Measurements from ENCODE around the gene TMEM198.

The TMEM198 gene

DNA sequence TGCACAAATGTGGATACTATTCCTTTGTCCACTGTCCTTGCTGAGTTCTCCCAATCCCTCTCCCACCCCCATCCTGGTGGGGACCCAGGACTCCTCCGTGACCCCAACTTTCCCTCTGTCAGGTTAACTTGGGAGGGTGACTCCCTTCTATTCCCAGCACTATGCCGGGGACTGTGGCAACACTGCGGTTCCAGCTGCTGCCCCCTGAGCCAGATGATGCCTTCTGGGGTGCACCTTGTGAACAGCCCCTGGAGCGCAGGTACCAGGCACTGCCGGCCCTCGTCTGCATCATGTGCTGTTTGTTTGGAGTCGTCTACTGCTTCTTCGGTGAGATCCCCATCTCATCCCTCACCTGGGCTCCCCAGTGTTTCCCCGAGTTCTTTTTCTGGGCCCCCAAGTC is 739 bp downstream of the TMEM198 start:
- DNase-seq (ENCODE audit: low read depth in 2 of 2) = no peak

DNA sequence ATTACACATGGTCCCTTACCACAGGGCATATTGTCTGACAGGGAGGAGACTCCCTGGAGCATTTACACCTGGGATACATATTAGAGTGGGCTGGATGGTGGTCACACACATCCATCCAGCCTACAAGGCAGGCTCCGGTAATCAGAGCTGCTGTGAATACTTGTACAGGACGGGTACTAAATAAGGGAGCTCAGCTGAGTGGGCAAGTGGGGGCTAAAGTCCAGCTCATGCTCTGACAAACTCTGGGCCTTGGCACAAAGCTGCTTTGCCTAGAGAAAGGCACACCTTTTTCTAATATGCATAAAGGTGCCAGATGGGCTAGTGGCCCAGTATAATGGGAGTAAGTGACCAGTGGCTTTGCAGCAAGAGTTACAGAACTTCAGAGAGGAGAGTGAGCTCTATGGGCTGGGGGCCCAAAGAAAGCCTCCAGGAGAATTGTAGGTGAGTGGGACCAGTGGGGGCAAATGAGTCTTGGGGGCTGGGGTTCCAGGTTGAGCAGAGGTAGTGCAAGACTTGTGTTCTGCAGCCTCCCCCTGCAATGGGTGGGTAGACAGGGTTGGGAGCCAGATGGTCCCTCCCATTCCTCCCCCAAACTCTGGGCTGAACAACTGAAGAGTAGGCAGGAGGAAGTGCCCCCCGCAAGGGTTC is 1.6 kb downstream of the TMEM198 start:
- no peak for DNase-seq (ENCODE audit: low read depth in 2 of 2)

DNA sequence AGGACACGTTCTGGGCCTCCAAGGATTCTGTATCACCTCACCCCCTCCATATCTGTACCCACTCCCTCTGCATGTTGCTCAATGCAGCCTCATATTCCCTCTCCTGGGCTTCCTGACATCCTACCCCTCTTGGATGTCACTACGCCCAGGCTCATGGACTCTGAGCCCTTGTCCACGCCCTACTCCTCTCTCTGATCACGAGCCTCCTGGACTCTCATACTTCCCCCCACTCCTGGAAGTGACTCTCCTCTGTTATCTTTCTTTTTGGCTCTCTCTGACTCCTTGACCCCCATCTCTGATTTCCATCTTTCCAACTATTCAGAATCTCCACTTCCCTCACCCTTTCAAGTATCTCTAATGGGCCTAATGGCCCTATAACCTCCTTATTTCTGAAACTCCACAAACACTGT is 2.1 kb downstream of the TMEM198 start:
- DNase-seq (ENCODE audit: low read depth in 2 of 2) = no peak

DNA sequence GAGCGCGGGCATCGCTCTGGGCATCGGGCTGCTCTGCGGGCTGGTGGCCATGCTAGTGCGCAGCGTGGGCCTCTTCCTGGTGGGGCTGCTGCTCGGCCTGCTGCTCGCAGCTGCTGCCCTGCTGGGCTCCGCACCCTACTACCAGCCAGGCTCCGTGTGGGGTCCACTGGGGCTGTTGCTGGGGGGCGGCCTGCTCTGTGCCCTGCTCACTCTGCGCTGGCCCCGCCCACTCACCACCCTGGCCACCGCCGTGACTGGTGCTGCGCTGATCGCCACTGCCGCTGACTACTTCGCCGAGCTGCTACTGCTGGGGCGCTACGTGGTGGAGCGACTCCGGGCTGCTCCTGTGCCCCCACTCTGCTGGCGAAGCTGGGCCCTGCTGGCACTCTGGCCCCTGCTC is 3.8 kb downstream of the TMEM198 start:
- DNase-seq (ENCODE audit: low read depth in 2 of 2) = no peak

DNA sequence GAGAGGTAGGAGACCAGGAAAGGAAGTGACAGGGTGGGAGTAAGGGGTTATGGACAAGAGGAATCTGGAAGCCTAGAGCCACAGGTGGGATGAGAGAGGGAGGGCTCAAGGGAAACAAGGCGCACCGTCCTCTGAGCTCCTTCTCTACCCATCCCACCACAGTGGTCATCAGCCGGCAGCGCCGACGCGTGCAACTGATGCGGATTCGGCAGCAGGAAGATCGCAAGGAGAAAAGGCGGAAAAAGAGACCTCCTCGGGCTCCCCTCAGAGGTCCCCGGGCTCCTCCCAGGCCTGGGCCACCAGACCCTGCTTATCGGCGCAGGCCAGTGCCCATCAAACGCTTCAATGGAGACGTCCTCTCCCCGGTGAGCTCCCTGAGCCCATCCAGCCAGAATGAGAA is 5.2 kb downstream of the TMEM198 start:
- DNase-seq (ENCODE audit: low read depth in 2 of 2) = no peak

DNA sequence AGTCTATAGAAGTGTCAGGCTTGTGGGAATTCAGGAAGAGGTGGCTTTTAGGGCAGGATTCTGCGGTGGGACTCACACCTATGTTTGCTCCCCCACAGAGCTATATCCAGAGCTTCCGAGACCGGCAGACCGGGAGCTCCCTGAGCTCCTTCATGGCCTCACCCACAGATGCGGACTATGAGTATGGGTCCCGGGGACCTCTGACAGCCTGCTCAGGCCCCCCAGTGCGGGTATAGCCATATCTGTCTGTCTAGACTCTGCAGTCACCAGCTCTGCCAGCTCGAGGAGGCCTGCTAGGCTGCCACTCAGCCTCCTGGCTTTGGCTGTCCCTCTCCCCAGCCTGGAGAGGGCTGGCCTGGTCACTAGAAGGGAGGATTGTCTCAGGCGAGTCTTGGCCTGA is 5.8 kb downstream of the TMEM198 start:
- DNase-seq (ENCODE audit: low read depth in 2 of 2) = no peak

DNA sequence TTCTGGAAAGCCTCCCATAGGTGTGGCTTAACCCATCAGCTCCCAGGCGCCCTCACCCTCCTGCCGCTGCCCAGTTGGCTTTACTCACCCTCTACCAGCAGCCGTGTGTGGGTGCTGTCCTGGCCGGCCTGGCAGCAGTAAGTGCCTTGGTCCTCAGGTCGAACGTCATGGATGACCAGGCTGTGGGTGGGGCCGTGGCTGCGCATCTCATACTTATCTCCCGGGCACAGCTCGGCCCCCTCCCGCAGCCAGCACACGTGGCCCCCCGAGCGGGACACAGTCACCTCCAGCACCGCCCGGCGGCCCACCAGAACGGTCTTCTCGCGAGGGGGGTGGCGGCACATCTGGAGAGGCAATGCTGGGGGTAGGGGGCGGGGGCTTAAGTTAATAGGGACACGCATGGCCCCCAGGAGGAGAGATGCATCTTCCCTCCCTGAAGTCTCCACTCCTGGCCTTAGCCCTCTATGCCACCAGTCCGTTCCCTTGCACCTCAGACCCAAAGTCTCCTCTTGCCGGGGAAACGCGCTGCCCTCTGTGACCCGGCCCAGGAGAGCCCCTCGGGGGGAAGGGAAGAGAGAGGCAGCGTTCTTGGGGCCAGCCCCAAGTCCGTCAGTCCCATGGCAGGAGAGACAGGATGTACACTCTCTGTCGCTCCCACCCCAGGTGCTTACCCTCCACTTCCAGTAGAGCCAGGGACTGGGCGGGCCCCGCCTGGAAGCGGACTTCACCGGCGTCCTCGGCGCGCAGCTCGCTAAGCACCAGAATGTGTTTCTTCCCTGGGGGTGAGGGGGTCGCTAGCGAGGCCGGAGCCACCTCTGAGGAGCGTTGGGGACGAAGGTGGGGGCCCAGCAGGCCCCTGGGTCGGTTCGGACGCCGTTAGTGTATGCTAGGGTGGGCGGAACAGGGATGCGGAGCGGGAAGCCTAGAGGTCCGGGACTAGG is 7.9 kb downstream of the TMEM198 start:
- no peak for DNase-seq (ENCODE audit: low read depth in 2 of 2)

DNA sequence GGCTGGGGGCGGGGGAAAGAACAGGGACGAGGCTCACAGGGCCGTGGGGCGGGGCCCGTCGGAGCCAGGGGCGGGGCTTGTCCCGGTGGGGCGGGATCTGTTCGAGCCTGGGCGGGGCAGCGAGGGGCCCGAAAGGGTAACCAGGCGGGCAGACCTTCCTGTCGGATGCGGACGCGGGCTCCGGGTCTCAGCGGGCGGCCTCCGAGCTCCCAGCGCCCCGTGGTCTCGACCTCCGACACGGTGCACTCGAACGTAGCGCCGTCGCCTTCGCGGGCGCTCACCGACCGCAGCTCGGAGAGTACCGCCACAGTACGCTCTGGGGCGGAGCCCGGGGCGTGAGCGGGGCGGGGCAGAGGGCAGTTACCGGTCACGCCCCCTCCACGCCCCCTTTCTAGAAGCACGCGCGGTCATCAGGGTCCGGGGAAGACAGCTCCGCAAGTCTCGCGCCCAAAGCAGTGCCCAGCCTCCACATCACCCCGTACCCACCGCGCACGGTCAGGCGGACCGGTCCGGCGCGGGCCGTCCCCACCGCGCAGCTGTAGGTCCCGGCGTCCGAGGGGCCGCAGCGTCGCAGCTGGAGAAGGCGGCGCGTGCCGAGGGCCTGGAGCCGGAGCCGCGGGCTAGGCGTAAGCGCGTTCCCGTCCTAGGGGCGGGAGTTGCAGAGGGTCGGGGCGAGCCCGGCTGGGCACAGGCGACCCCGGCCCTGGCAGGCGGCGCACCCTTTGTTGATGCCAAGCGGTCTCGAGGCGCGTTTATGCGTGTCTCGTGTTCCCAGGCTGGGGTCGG is 8.7 kb downstream of the TMEM198 start:
- peak; percentile 48 to 57 for DNase-seq (ENCODE audit: low read depth in 2 of 2)

DNA sequence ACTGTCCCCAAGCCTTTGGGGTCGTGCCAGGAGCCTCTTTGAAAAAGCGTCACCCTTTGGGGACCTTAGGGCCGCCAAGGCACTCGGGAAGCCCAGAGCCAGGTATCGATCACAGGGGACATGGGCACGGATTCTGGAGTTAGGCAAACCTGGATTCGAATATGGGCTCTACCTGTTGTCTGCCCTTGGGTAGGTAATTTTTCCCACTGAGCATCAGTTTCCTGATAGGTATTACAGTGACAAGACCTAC is 9.3 kb downstream of the TMEM198 start:
- DNase-seq (ENCODE audit: low read depth in 2 of 2) = no peak

DNA sequence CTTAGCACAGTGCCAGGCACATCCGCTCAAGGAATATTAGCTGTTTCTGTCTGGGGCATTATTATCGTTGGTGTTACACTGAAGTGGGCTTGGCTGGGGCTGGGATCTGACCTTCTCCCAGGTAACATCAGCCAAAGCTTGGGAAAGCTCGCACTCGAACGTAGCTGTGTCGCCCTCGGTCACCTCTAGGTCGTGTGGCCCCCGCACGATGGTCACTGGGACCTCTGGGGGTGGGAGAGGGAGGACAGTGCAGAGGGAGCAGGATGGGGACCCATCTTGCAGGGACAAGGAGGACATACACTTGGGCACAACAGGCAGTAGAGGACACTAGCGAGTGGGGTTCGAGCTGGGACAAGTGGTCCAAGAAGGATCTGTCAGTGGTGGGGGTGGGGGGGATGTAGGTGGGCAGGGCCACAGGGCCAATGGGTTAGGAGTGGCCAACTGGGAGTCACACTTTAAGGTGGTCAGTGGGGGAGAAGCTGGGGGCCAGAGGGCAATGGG is 9.7 kb downstream of the TMEM198 start:
- no peak for DNase-seq (ENCODE audit: low read depth in 2 of 2)

DNA sequence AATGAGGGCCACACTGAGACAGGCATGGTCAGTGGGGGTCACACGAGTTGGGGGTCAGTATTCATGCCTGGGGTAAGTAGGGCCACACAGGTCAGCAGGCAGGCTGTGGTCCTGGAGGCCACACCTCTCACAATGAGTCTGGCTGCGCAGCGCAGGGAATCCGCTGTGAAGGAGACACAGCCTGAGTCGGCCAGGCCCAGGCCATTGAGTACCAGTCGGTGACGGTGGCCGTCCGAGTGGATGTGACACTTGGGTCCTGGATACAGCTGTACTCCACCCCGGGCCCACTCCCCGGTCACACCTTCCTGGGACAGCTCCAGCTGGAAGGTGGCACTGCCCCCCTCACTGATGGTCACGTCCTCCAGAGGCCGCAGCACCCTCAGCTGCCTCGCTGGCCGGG is 10.5 kb downstream of the TMEM198 start:
- no peak for DNase-seq (ENCODE audit: low read depth in 2 of 2)

DNA sequence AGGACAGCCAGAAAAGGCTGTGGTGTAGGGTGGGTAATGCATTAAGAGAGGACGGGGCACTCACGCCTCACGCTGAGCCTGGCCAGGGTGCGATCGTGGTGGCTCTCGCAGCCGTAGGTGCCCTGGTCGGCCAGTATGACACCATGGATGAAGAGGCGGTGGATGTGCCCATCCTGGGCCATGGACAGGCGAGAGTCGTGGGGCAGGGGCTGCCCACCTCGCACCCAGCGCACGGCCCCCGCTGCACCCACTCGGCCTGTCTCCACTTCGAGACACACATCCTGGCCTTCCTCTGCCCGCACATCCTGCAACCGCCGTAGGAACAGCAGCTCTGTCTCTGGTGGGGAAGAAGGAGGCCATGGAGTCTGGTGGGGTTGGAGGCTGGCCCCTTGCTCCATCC is 12.1 kb downstream of the TMEM198 start:
- no peak for DNase-seq (ENCODE audit: low read depth in 2 of 2)

DNA sequence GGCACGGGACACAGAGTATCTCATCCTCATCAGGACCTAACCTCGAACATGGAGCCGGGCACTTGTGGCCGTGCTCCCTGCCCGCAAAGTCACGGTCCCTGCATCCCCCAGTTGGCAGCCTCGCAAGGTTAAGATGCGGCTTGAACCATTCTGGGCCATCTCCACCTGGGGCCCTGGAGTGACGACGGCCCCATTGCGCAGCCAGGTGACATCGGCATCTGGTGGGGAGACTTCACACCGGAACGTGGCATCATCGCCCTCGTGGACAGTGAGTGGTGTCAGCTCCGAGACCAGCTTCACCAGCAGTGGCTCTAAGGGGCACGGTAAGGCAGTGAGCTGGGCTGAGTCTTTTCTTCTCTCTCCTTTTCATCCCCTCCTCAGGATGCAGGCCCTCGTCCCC is 12.6 kb downstream of the TMEM198 start:
- DNase-seq (ENCODE audit: low read depth in 2 of 2) = no peak

DNA sequence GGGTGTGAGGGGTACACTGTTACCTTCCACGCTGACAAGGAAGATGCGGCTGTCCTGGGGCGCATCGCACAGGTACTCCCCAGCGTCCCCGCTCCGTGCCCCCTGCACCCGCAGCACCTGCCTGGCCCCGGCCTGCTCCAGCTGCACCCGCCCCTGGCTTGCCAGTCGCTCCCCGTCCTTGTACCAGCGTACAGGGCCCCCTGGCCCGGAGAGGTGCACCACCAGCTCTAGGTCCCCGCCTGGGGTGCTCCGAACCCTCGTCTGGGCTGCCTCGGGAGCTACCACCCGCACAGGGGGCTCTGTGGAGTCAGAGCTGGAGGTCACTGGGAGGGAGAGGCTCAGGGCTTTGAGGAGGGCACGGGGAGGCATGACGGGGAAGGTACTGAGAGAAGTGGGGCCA is 13.5 kb downstream of the TMEM198 start:
- DNase-seq (ENCODE audit: low read depth in 2 of 2) = no peak

DNA sequence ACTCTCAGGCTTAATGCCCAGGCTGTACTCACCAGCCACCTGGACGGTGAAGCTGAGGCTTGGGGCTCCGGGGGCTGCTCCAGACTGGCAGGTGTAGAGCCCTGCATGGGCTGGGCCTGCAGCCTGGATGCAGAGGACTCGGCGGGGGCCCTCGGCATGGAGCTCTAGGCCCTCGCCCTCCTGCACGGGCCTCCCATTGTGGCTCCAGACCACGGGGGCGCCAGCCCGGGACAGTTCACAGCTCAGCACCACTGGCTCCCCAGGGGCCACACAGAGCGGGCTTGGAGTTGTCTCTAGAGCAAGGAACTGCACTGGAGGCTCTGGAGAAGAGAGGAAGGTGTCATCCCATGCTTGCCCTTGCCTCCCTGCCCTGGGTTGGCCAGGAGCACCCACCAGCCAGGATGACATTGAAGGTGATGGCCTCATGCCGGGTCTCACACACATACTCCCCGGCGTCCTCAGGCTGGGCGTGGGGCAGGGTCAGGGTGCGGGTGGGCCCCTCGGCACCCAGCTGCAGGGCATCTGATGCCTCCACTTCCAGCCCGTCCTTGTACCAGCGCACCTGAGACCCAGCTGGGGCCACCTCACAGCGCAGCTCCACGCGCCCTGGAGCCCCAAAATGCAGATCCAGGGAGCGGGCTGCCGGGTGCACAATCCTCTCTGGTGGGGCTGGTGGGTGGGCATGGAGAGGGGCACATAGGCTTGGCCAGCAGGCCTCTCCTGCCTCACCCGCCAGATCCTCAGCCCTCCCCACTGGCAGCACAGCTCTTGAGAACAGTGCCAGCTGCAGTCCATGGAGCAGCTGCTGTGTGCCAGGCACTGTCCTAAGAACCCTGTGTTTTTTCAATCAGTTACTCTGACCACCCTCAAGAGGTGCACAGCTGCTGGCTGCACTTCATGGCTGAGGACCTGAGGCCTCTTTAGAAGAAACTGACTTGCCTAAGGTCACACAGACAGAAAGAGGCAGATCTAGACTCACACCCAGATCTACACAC is 14.3 kb downstream of the TMEM198 start:
- no peak for DNase-seq (ENCODE audit: low read depth in 2 of 2)

DNA sequence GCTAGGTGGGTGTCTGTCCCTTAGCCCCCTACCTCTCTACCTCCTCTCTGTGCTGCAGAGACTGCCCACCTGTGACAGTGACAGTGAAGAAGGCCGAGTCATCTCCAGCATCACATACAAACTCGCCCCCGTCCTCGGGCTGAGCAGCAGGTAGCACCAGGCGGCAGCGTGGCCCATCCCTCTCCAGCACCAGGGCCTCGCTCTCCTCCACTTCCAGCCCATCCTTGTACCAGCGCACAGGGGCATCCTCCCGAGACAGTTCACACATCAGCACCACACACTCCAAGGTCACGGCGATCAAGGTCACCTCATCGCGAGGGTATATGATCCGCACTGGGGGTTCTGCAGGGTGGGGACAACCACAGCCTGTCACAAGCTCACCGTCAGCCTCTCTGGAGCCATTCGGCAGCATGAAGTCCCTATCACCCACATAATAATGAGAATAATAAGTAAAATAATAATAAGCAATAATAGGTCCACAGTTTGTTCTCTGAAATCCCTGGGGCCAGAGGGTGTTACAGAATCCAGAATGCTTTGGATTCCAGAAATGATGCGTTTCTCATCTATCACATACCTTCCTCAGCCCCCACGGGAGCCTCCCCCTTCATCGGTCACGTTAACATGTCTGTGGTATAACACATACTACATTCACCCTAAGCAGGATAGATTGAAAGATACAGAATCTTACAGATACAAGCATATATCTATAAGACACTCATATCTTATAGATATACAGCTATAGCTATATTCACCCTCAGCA is 15.5 kb downstream of the TMEM198 start:
- no peak for DNase-seq (ENCODE audit: low read depth in 2 of 2)

DNA sequence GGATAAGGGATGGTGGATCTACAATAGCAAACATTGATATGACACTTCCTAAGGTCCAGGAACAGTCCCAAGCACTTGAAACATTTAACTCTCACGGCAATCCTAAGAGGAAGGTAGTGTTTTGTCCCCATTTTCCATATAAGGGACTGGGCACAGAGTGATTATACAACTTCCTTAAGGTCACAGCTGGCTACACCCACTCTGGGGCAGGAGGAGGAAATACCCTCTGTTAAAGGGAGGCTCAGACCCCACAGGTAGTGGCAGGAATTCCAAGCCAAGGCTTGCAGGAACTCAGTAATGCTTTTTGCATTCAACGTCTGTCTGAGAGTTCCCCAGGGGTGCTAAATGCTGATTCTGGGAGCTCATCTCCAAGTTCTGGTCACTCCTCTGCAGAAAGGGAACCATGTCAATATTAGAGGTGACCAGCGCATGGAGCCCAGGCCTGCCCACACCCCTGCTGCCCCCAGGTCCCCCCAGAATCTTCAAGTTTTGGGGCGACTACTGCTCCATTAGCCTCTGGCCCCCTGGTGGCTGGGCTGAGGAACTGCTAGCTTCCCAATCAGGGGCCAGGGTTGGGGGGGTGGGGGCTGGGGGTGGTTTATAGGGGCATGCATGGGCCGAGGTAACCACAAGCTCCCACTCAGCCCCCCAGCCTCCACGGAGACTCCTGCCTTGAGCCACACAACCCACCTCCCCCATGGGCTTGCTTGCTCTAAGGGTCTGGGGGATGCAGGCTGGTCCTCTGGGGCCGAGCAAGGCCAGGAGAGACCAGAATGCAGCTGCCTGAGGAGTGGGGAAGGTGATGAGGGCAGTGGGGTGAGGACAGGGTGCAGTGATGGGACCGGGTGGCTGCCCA is 16.4 kb downstream of the TMEM198 start:
- DNase-seq (ENCODE audit: low read depth in 2 of 2) = no peak

DNA sequence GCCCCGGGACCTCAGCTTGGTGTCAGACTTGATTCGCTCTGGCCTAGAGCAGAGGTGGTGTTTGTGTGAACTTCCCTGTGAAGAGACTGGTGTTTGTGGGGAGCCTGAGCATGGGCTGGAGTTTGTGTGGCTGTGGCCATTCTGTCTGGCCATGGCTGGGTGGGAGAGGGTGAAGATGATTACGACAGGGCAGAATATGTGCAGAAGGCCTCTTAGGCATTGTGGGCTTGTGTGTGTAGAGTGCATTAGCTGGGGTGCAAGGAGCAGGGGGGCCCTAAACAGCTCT is 17.0 kb downstream of the TMEM198 start:
- no peak for DNase-seq (ENCODE audit: low read depth in 2 of 2)

DNA sequence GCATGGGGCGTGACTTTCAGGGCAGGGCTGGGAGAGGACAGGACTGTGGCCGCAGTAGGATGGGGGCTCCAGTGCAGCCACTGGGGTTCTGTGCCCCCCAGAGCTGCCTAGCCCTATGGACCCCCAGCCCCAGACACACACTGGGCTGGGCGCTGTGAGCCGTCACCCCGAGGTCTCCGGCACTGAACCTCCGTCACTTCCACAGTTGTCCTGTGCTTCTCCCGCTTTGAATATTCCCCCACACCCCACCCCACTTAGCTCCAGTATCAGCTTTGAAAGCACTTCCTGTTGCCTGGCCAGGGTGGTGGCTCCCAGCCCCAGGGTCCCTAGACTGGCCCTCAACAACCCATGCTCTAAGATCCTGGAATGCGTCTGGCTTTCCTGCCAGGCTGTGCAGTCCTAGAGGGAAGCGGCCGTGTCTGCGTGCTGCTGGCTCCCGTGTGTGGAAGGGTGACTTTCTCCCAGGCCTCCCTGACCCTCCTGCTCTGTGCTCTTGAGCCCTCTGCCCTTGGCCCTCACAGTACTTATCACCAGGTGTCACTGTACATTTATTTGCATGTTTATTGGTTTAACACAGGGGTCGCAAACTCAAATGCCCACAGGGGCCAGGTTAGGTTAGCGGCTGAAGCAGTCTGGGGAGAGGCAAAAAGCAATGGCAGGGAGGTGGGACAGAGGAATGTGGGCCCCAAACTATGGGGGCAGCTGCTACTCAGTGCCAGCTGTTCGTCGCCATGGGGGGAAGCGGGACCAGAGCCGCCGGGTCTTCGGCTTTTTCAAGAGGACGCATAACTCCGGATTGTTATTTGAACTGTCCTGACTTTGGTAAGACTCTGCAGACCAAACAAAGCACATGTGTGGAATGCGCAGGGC is 17.6 kb downstream of the TMEM198 start:
- no peak for DNase-seq (ENCODE audit: low read depth in 2 of 2)
